SU-DHL-6 (cell line): Measurements from ENCODE around the gene NT5C.

ENCODE experiments used
- H2AFZ ChIP-seq: fragments of 200-600 bp; sonication (generic); 2 replicates; pipeline ENCODE4 v1.6.1; 2014; ENCODE audit warnings: low read depth, mild to moderate bottlenecking, moderate library complexity, mixed read lengths, antibody characterized with exemption, low read length; ENCODE audit not compliant: severe bottlenecking
- H3F3A ChIP-seq: fragments of 200-600 bp; shearing (Covaris generic); 2 replicates; pipeline ENCODE4 v1.6.0; 2016; ENCODE audit warnings: antibody characterized with exemption, mild to moderate bottlenecking; ENCODE audit not compliant: insufficient read depth
- H3K27ac ChIP-seq: fragments of 200-600 bp; sonication (generic); 2 replicates; pipeline ENCODE4 v1.5.1; 2016; ENCODE audit warnings: low read depth, mild to moderate bottlenecking, low read length, moderate library complexity, mixed read lengths
- H3K27me3 ChIP-seq: fragments of 200-600 bp; sonication (generic), shearing (Covaris generic); 2 replicates; pipeline ENCODE4 v1.6.0; 2014; ENCODE audit warnings: mild to moderate bottlenecking, low read length
- H3K36me3 ChIP-seq: fragments of 200-600 bp; sonication (generic); 2 replicates; pipeline ENCODE4 v1.6.1; 2014; ENCODE audit warnings: mild to moderate bottlenecking, low read length, mixed read lengths
- H3K4me2 ChIP-seq: fragments of 300-600, 200-600 bp; shearing (Covaris generic), sonication (generic); 2 replicates; pipeline ENCODE4 v1.6.0; 2014; ENCODE audit warnings: low read length, low read depth, mild to moderate bottlenecking; ENCODE audit not compliant: poor library complexity, severe bottlenecking
- H3K4me3 ChIP-seq: fragments of 200-600 bp; sonication (generic); 2 replicates; pipeline ENCODE4 v1.5.1; 2014; ENCODE audit warnings: antibody characterized with exemption, low read length, mild to moderate bottlenecking, mixed read lengths; ENCODE audit not compliant: insufficient read depth, poor library complexity, severe bottlenecking
- H3K79me2 ChIP-seq: fragments of 200-600 bp; sonication (generic); 2 replicates; pipeline ENCODE4 v1.6.1; 2014; ENCODE audit warnings: mild to moderate bottlenecking, low read length, moderate library complexity; ENCODE audit not compliant: insufficient read depth
- H3K9ac ChIP-seq: fragments of 200-600 bp; sonication (generic); 2 replicates; pipeline ENCODE4 v1.7.0; 2014; ENCODE audit warnings: mild to moderate bottlenecking, low read length
- H3K9me2 ChIP-seq: fragments of 200-600 bp; sonication (generic); replicated peaks from 2 replicates; pipeline ENCODE4 v1.6.1; 2014; ENCODE audit warnings: low read length; ENCODE audit not compliant: insufficient read depth
- H3K9me3 ChIP-seq: fragments of 200-600 bp; sonication (generic); 2 replicates; pipeline ENCODE4 v1.6.1; 2014; ENCODE audit warnings: low read length, mixed read lengths; ENCODE audit not compliant: insufficient read depth
- H4K20me1 ChIP-seq: fragments of 200-600 bp; sonication (generic); 2 replicates; pipeline ENCODE4 v1.6.1; 2014; ENCODE audit warnings: low read depth, mild to moderate bottlenecking, antibody characterized with exemption, low read length, moderate library complexity, mixed read lengths
- EZH2phosphoT487 ChIP-seq: fragments of 200-600 bp; sonication (generic), shearing (Covaris generic); conservative IDR thresholded peaks from 2 replicates; pipeline ENCODE4 v1.6.1; 2018; ENCODE audit warnings: mild to moderate bottlenecking, antibody characterized with exemption, low read length, moderate library complexity, mixed read lengths
- TF ChIP-seq, protein P1 (sequence below): fragments of 200-600 bp; sonication (generic); IDR thresholded peaks from one replicate; pipeline ENCODE4 v1.5.1; 2017; ENCODE audit warnings: antibody characterized with exemption, mild to moderate bottlenecking, low read length, moderate library complexity; ENCODE audit not compliant: insufficient read depth, poor library complexity, severe bottlenecking

The NT5C gene

DNA sequence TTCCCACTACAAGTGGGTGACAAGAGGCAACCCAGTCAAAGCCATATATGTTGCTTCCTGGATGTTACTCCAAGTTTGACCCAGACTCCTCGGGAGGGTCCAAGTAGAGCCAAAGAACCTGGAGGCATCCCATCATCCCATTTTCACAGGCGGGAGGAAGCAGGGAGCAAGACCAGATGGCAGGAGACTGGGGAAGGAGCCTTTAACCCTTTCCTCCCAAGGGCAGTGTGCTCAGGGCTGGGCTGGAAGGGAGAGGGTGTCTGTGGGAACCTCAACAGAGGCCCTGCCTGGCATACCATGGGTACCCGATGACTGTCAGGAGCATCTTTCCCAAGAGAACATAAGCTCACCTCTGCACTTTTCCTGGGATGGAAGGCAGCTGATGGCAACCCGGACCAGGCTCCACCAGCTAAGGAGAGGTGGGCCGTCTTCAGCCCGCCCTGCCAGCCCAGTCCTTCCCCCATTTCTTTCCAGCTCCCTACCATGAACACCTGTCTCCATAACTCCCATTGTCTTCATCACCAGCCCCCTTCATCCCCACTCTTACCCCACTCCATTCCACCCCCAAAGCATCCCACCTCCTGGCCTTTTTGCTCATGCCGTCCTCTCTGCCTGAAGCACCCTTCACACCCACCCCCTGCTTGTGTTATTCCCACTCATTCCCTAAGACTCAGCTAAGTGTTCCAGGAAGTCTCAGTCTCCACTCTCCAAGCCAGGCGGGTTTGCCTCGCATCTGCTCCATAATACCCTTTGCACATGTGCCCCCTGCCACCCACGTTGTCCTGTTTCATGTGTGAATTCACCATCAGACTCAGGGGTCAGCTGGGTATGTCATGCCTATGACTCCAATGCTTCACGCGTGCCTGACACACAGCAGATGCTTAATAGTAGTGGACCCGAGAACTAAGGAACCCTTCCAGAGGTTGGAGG, 49.7 kb downstream of the NT5C start:
- TF ChIP-seq EZH2phosphoT487: no peak
- TF ChIP-seq, protein P1, sequence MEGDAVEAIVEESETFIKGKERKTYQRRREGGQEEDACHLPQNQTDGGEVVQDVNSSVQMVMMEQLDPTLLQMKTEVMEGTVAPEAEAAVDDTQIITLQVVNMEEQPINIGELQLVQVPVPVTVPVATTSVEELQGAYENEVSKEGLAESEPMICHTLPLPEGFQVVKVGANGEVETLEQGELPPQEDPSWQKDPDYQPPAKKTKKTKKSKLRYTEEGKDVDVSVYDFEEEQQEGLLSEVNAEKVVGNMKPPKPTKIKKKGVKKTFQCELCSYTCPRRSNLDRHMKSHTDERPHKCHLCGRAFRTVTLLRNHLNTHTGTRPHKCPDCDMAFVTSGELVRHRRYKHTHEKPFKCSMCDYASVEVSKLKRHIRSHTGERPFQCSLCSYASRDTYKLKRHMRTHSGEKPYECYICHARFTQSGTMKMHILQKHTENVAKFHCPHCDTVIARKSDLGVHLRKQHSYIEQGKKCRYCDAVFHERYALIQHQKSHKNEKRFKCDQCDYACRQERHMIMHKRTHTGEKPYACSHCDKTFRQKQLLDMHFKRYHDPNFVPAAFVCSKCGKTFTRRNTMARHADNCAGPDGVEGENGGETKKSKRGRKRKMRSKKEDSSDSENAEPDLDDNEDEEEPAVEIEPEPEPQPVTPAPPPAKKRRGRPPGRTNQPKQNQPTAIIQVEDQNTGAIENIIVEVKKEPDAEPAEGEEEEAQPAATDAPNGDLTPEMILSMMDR: no peak
- Histone ChIP-seq H3K9me3 (no peaks in the 10 kb centered on the region), H2AFZ (no peak overlapping the region), H3K4me3 (no peak overlapping the region), H3K9me2 (no peaks in the 10 kb centered on the region), H4K20me1 (no peaks in the 10 kb centered on the region), H3K27me3 (no peaks in the 10 kb centered on the region), H3F3A (no peaks in the 10 kb centered on the region), H3K36me3 (no peaks in the 10 kb centered on the region), H3K9ac (no peak overlapping the region), H3K79me2 (no peaks in the 10 kb centered on the region), H3K4me2 (no peak overlapping the region), H3K27ac (no peak overlapping the region)
